ENCODE data around the gene IRF1. TPM values are rescaled to one million over a fixed set of nuclear protein-coding genes. Genes with fewer than 3 reads are reported as not detected.

Gene IRF1
- polyA plus RNA-seq, 4 donors = 51.7 to 80.5 (median 59.0) TPM

DNA sequence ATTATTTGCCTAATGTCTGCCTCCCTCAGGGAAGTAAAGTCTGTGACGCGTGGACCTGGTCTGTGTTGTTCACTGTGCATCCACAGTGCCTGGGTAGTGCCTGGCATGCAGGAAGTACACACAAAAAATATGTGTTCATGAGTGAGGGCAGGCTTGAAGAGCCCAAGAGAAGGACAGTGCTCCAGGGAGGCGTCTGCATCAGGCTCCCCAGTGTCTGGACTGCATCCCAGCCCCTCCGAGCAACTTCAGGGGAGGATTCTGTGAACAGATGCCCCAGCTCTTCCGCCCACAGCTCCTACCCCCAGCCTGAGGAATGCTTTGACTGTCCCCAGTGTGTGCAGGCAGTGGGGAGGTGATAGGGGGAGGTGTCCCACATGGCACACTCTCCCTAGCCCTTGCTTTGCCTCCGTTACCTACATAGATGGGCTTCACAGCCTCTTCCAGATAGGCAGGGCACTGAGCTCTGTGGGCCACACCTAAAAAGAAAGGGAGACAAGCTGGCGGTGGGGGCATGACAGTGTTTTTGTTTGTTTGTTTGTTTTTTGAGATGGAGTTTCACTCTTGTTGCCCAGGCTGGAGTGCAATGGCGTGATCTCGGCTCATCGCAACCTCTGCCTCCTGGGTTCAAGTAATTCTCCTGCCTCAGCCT lies 25.4 kb downstream of the IRF1 start:
- Histone ChIP-seq H3K36me3 (ENCODE audit: control insufficient read depth in 3 of 3, insufficient read depth in 2 of 3, low read depth in 1 of 3, low read length in 3 of 3) (peaks cover 0 to 28% (median 0%) of the 10 kb centered on the region in 3 donors), H3K27me3 (ENCODE audit: control insufficient read depth in 3 of 3, insufficient read depth in 3 of 3, low read length in 3 of 3) (no peaks in the 10 kb centered on the region), H3K9me3 (ENCODE audit: control insufficient read depth in 2 of 2, insufficient read depth in 1 of 2, low read depth in 1 of 2, low read length in 1 of 2) (peaks cover 0 to 5% of the 10 kb centered on the region in 2 donors), H3K4me1 (ENCODE audit: control insufficient read depth in 3 of 3, insufficient read depth in 2 of 3, low read depth in 1 of 3, low read length in 2 of 3) (peaks cover 27 to 92% (median 47%) of the 10 kb centered on the region in 3 donors), H3K27ac (ENCODE audit: low read depth in 1 of 3, low read length in 2 of 3) (peak overlapping the region; percentile 75 to 84 (median 82)), H3K4me3 (ENCODE audit: low read depth in 1 of 3, low read length in 3 of 3) (no peak overlapping the region)
- WGBS, 3 donors = 53 to 59% (median 56%) methylated on average over 10 of the region's 10 CpGs
- FAIRE-seq = no peak
- DNase-seq = peak in 1 of 2 donors; percentile 49

DNA sequence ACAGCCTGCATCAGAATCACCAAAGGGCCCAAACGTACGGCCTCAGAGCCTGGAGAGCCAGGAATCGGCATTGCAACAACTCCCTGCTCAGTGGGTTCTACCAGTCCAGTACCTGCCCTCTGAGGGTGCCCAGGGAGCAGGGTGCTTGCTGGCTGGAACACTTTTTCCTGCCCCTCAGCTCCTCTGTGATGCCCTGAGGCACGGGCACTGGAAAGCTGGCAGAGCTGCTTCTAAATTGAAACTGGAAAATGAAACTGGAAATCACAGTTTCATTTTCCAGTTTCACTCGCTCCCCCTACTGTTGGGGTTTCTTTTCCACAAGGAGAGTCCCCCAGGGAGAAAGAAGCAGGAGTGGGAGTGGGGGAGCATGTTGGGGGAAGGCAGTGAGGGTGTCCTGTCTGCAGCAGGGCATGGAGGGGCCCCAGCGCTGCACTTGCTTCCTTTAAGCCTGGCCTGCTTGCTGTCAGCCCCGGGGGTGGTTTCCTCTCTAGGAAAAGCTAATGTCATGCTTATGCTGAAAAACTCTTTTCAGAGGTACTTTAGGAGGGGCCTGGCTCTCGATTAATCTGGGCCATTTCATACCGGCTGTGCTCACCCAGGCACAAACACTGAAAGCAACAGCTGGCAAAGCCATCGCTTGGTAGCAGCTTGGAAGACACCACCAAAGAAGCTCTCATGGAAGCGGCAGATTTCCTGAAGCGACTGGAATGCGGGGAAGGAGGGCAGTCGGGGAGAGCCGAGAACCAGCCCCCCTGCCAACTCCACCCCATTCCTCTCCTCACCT lies 26.2 kb downstream of the IRF1 start:
- peak overlapping the region; percentile 75 to 84 (median 82) for H3K27ac ChIP-seq (ENCODE audit: low read depth in 1 of 3, low read length in 2 of 3)
- peaks cover 0 to 4% of the 10 kb centered on the region in 2 donors for H3K9me3 ChIP-seq (ENCODE audit: control insufficient read depth in 2 of 2, insufficient read depth in 1 of 2, low read depth in 1 of 2, low read length in 1 of 2)
- DNase-seq = peak; percentile 73 to 77
- WGBS, 3 donors = 16 to 25% (median 16%) methylated on average over 15 of the region's 15 CpGs
- no peaks in the 10 kb centered on the region for H3K27me3 ChIP-seq (ENCODE audit: control insufficient read depth in 3 of 3, insufficient read depth in 3 of 3, low read length in 3 of 3)
- peaks cover 31 to 92% (median 50%) of the 10 kb centered on the region in 3 donors for H3K4me1 ChIP-seq (ENCODE audit: control insufficient read depth in 3 of 3, insufficient read depth in 2 of 3, low read depth in 1 of 3, low read length in 2 of 3)
- H3K4me3 ChIP-seq (ENCODE audit: low read depth in 1 of 3, low read length in 3 of 3) = no peak overlapping the region
- no peak for FAIRE-seq
- peaks cover 0 to 33% (median 0%) of the 10 kb centered on the region in 3 donors for H3K36me3 ChIP-seq (ENCODE audit: control insufficient read depth in 3 of 3, insufficient read depth in 2 of 3, low read depth in 1 of 3, low read length in 3 of 3)

- FAIRE-seq (no peak), DNase-seq (peak; percentile 45 to 47)
- H3K9me3 ChIP-seq (ENCODE audit: control insufficient read depth in 2 of 2, insufficient read depth in 1 of 2, low read depth in 1 of 2, low read length in 1 of 2) = no peaks in the 10 kb centered on the region
- H3K4me1 ChIP-seq (ENCODE audit: control insufficient read depth in 3 of 3, insufficient read depth in 2 of 3, low read depth in 1 of 3, low read length in 2 of 3) = peaks cover 36 to 93% (median 51%) of the 10 kb centered on the region in 3 donors
- H3K27me3 ChIP-seq (ENCODE audit: control insufficient read depth in 3 of 3, insufficient read depth in 3 of 3, low read length in 3 of 3) = no peaks in the 10 kb centered on the region
- no peak overlapping the region for H3K4me3 ChIP-seq (ENCODE audit: low read depth in 1 of 3, low read length in 3 of 3)
- H3K27ac ChIP-seq (ENCODE audit: low read depth in 1 of 3, low read length in 2 of 3) = peak overlapping the region; percentile 75 to 84 (median 82)
- WGBS, 3 donors = 5 to 23% (median 12%) methylated on average over 5 of the region's 5 CpGs
- H3K36me3 ChIP-seq (ENCODE audit: control insufficient read depth in 3 of 3, insufficient read depth in 2 of 3, low read depth in 1 of 3, low read length in 3 of 3) = peaks cover 0 to 36% (median 0%) of the 10 kb centered on the region in 3 donors
Measured at GRCh38 chr5:132463811-132464155, 26.8 kb downstream of the IRF1 start.

DNA sequence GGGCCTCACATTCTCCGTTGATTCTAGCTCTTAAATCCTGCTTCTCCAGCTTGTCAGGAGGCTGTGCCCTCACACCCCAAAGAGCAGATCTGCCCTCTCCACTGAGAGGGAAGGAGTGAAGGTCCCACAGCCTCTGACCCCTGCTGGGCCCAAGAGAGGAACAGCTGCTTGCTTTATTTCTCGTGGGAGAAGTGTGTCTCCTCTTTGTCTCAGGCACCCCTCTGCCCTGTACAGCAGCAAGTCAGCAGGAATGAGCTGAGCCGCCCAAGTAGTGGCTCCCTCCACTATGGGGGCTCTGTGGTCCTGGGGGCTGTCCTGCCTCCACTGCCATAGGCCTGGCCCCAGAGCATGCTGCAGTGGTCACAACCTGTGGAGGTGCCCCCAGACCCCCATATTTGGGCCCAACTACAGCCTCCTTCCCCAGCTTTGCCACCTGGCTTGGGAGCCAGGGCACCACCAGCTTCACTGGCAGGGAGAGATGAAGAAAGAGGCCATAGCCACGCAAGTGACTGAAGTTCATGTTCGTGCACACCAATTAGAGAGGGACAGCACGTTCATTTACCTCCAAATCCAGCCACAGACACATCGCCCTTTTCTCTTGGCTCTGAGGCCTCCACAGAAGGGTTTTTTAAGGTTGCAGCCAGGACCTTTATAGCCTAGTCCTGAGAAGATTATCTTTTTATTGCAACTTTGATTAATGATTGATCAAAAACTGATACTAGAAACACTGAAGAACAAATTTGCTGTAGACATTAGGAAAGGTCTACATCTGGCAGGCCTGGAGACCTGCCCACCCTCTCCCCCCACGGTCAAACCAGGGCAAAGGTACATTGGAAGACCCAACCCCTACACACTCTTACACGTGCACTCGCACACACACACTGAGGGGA lies 27.5 kb downstream of the IRF1 start:
- H3K4me3 ChIP-seq (ENCODE audit: low read depth in 1 of 3, low read length in 3 of 3) = no peak overlapping the region
- peaks cover 0 to 36% (median 0%) of the 10 kb centered on the region in 3 donors for H3K36me3 ChIP-seq (ENCODE audit: control insufficient read depth in 3 of 3, insufficient read depth in 2 of 3, low read depth in 1 of 3, low read length in 3 of 3)
- H3K27ac ChIP-seq (ENCODE audit: low read depth in 1 of 3, low read length in 2 of 3) = peak overlapping the region; percentile 75 to 84 (median 82)
- no peaks in the 10 kb centered on the region for H3K9me3 ChIP-seq (ENCODE audit: control insufficient read depth in 2 of 2, insufficient read depth in 1 of 2, low read depth in 1 of 2, low read length in 1 of 2)
- peaks cover 36 to 94% (median 51%) of the 10 kb centered on the region in 3 donors for H3K4me1 ChIP-seq (ENCODE audit: control insufficient read depth in 3 of 3, insufficient read depth in 2 of 3, low read depth in 1 of 3, low read length in 2 of 3)
- H3K27me3 ChIP-seq (ENCODE audit: control insufficient read depth in 3 of 3, insufficient read depth in 3 of 3, low read length in 3 of 3) = no peaks in the 10 kb centered on the region
- DNase-seq (peak; percentile 72 to 88), FAIRE-seq (no peak)
- WGBS, 3 donors = 19 to 59% (median 38%) methylated on average over 10 of the region's 10 CpGs

GRCh38 chr5:132462333-132462732 lies 28.2 kb downstream of the IRF1 start:
- no peaks in the 10 kb centered on the region for H3K9me3 ChIP-seq (ENCODE audit: control insufficient read depth in 2 of 2, insufficient read depth in 1 of 2, low read depth in 1 of 2, low read length in 1 of 2)
- no peaks in the 10 kb centered on the region for H3K27me3 ChIP-seq (ENCODE audit: control insufficient read depth in 3 of 3, insufficient read depth in 3 of 3, low read length in 3 of 3)
- H3K36me3 ChIP-seq (ENCODE audit: control insufficient read depth in 3 of 3, insufficient read depth in 2 of 3, low read depth in 1 of 3, low read length in 3 of 3) = peaks cover 0 to 36% (median 0%) of the 10 kb centered on the region in 3 donors
- DNase-seq = peak; percentile 39 to 62
- H3K4me3 ChIP-seq (ENCODE audit: low read depth in 1 of 3, low read length in 3 of 3) = no peak overlapping the region
- no peak for FAIRE-seq
- peak overlapping the region; percentile 75 to 84 (median 82) for H3K27ac ChIP-seq (ENCODE audit: low read depth in 1 of 3, low read length in 2 of 3)
- peaks cover 35 to 92% (median 48%) of the 10 kb centered on the region in 3 donors for H3K4me1 ChIP-seq (ENCODE audit: control insufficient read depth in 3 of 3, insufficient read depth in 2 of 3, low read depth in 1 of 3, low read length in 2 of 3)
- 55 to 82% (median 70%) methylated on average over 6 of the region's 6 CpGs for WGBS, 3 donors

GRCh38 chr5:132461569-132462070 lies 29.0 kb downstream of the IRF1 start:
- FAIRE-seq (no peak), DNase-seq (no peak)
- Histone ChIP-seq H3K27ac (ENCODE audit: low read depth in 1 of 3, low read length in 2 of 3) (peak overlapping the region in 2 of 3 donors; percentile 29 to 84), H3K36me3 (ENCODE audit: control insufficient read depth in 3 of 3, insufficient read depth in 2 of 3, low read depth in 1 of 3, low read length in 3 of 3) (peaks cover 0 to 39% (median 0%) of the 10 kb centered on the region in 3 donors), H3K9me3 (ENCODE audit: control insufficient read depth in 2 of 2, insufficient read depth in 1 of 2, low read depth in 1 of 2, low read length in 1 of 2) (no peaks in the 10 kb centered on the region), H3K27me3 (ENCODE audit: control insufficient read depth in 3 of 3, insufficient read depth in 3 of 3, low read length in 3 of 3) (no peaks in the 10 kb centered on the region), H3K4me1 (ENCODE audit: control insufficient read depth in 3 of 3, insufficient read depth in 2 of 3, low read depth in 1 of 3, low read length in 2 of 3) (peaks cover 35 to 92% (median 44%) of the 10 kb centered on the region in 3 donors), H3K4me3 (ENCODE audit: low read depth in 1 of 3, low read length in 3 of 3) (no peak overlapping the region)
- WGBS, 3 donors = 15 to 49% (median 33%) methylated on average over 2 of the region's 2 CpGs

DNA sequence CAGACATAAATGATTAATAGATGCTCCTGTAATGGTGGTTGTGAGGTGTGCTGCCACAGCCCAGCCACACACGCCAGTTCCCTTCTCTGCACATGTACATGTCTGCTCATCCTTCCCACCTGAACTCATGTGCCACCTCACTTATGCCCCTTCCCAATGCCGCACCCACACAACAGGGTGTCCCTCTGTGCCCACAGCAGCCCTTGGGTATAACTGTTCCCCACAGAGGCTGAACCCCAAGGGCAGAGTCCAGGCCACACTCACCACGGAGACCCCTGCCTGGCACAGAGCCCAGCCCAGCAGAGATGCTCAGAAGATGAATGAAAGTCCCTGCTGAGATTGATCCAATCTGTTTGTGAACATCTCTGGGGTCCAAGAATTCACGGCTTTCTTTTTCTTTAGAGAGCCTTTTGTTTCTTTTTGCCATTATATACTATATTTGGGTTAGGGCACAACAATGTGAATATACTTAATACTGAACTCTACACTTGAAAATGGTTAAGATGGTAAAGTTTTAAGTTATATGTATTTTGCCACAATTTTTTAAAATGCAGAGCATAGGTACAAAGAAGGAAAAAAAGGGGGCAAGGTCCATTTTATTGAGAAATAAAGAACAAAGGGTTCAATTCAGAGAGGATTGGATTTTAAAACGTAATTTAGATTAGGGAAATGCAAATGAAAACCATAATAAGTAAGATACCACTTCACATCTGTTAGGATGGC lies 29.6 kb downstream of the IRF1 start:
- H3K4me1 ChIP-seq (ENCODE audit: control insufficient read depth in 3 of 3, insufficient read depth in 2 of 3, low read depth in 1 of 3, low read length in 2 of 3) = peaks cover 36 to 90% (median 44%) of the 10 kb centered on the region in 3 donors

More for the DNA sequence above, 29.6 kb downstream of the IRF1 start:
- no peaks in the 10 kb centered on the region for H3K27me3 ChIP-seq (ENCODE audit: control insufficient read depth in 3 of 3, insufficient read depth in 3 of 3, low read length in 3 of 3)
- H3K9me3 ChIP-seq (ENCODE audit: control insufficient read depth in 2 of 2, insufficient read depth in 1 of 2, low read depth in 1 of 2, low read length in 1 of 2) = no peaks in the 10 kb centered on the region
- WGBS, 3 donors = 28 to 44% (median 42%) methylated on average over 5 of the region's 5 CpGs
- no peak overlapping the region for H3K4me3 ChIP-seq (ENCODE audit: low read depth in 1 of 3, low read length in 3 of 3)
- H3K36me3 ChIP-seq (ENCODE audit: control insufficient read depth in 3 of 3, insufficient read depth in 2 of 3, low read depth in 1 of 3, low read length in 3 of 3) = peaks cover 0 to 37% (median 0%) of the 10 kb centered on the region in 3 donors
- FAIRE-seq (no peak), DNase-seq (peak in 1 of 2 donors; percentile 51)
- H3K27ac ChIP-seq (ENCODE audit: low read depth in 1 of 3, low read length in 2 of 3) = peak overlapping the region; percentile 83 to 86 (median 84)

Data from small intestine (tissue), 7 donors.